CD1c-positive myeloid dendritic cell (primary cell): ENCODE data around the gene HOXA5.
A peak's percentile ranks its signal among the peaks of the same experiment; 100 is the strongest.

Source experiments
- DNase-seq: peaks from one replicate; pipeline ENCODE4 v3.0.0-alpha.2; 2016; ENCODE audit errors: extremely low spot score

HOXA5 gene

GRCh38 chr7:27182861-27183681 lies 39.6 kb upstream of the HOXA5 start:
- no peak for DNase-seq

GRCh38 chr7:27182285-27182841 lies 38.9 kb upstream of the HOXA5 start:
- no peak for DNase-seq

- no peak for DNase-seq
These were observed 38.4 kb upstream of the HOXA5 start for GRCh38 chr7:27181795-27182275.

- no peak for DNase-seq
These were observed 37.2 kb upstream of the HOXA5 start for GRCh38 chr7:27180431-27181420.

GRCh38 chr7:27179503-27180430 lies 36.3 kb upstream of the HOXA5 start:
- DNase-seq = peak; percentile 81

- no peak for DNase-seq
These were observed 35.5 kb upstream of the HOXA5 start for GRCh38 chr7:27179030-27179429.

GRCh38 chr7:27178366-27178765 lies 34.9 kb upstream of the HOXA5 start:
- DNase-seq = no peak

GRCh38 chr7:27177795-27178320 lies 34.4 kb upstream of the HOXA5 start:
- DNase-seq = no peak

GRCh38 chr7:27176962-27177794 lies 33.7 kb upstream of the HOXA5 start:
- no peak for DNase-seq

GRCh38 chr7:27176524-27176845 lies 33.0 kb upstream of the HOXA5 start:
- no peak for DNase-seq

GRCh38 chr7:27175626-27176523 lies 32.4 kb upstream of the HOXA5 start:
- no peak for DNase-seq

GRCh38 chr7:27174874-27175625 lies 31.6 kb upstream of the HOXA5 start:
- DNase-seq = no peak

GRCh38 chr7:27173956-27174873 lies 30.7 kb upstream of the HOXA5 start, which contains the start of gene HOXA10:
TSS of gene HOXA10 (minus strand) at chr7:27174320. CDS start at chr7:27174306, 14 bp downstream.
- no peak for DNase-seq

- DNase-seq = peak; percentile 76
These were observed 30.1 kb upstream of the HOXA5 start for GRCh38 chr7:27173511-27173955.

- no peak for DNase-seq
These were observed 29.5 kb upstream of the HOXA5 start for GRCh38 chr7:27172823-27173510.

- no peak for DNase-seq
These were observed 28.9 kb upstream of the HOXA5 start for GRCh38 chr7:27172315-27172774.
